GM18511 (cell line): ENCODE results near the gene TMIGD1.

Experiments
- ATAC-seq: cut with Tn5 transposase; IDR thresholded peaks from one replicate; pipeline ENCODE4 v1.9.1; 2021; ENCODE audit warnings: mild to moderate bottlenecking, moderate library complexity; ENCODE audit not compliant: unreplicated experiment

The TMIGD1 gene, protein sequence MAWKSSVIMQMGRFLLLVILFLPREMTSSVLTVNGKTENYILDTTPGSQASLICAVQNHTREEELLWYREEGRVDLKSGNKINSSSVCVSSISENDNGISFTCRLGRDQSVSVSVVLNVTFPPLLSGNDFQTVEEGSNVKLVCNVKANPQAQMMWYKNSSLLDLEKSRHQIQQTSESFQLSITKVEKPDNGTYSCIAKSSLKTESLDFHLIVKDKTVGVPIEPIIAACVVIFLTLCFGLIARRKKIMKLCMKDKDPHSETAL

DNA sequence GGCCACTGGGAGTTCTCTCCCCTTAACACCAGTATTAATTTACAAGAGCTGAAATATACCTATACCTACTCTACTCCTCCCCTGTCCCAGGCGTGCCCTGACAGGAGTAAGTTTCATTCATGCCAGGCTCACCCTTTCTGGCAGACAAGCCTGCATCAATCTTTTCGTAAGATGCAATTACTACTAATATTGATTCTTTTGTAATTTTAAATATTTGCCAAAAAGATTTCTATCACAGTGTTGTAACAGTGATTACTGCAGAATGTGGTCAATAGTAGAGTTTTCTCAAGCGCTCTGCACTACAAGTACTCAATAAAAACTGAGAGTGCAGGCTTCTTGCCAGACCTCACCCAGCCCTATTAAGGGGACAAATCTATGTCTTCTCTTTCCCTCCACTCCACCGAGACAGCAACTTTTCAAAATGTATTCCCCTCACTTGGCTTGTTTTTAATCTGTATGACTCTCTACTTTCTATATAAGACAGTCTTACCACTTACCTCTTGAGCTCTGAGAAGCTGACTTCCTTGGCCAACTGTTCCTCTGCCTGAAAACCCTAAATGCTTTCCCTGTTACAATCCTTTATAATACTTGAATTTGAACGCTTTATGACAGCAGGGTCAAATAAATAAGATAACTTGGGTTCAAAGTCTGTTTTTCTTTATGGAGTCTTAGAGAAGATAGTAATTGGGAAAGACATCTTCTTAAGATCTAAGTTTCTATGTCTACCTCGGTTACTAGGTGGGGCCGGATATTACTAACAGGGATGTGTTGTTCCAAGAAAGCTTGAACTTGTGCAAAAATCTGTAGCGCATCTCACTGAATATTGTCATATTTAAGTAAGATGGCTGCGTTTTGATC, at the start of gene TMIGD1:
TMIGD1 (minus strand) TSS at position 555 of the 858 bp plus-strand sequence. CDS start 1,924 bp downstream, outside the sequence.
- ATAC-seq = no peak

DNA sequence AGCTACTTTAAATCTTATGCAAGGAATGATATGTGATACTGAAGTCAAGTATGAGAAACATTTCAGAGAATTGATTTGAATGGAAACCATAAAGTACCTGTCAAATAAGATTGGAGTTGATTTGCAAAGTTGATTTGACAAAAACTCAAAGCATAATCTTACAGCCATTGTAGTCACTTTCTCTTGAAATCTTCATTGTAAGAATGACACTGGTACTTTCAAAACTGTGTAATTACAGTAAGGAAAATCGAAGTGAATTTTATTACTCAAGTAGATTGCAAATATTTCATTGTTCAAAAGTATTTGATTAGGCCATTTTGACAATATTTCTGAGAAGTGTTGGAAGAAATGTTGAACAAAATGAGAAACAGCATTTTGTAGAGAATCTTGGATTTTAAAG, 48.5 kb upstream of the TMIGD1 start:
- no peak for ATAC-seq

DNA sequence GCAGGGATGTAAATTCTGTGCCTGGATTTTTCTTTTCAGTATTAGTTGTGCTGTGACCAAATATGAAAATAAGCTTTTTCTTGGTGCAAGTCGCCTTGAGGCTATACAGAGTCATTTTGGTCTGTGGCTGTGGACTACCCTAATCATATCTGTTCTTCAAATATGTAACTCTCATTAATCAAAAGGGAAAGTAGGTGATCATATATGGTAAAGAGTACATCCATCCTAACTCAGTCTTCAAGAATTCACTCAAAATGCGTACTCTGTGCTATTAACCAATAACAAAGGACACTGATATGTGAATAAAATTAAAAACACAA, 47.4 kb upstream of the TMIGD1 start:
- no peak for ATAC-seq

DNA sequence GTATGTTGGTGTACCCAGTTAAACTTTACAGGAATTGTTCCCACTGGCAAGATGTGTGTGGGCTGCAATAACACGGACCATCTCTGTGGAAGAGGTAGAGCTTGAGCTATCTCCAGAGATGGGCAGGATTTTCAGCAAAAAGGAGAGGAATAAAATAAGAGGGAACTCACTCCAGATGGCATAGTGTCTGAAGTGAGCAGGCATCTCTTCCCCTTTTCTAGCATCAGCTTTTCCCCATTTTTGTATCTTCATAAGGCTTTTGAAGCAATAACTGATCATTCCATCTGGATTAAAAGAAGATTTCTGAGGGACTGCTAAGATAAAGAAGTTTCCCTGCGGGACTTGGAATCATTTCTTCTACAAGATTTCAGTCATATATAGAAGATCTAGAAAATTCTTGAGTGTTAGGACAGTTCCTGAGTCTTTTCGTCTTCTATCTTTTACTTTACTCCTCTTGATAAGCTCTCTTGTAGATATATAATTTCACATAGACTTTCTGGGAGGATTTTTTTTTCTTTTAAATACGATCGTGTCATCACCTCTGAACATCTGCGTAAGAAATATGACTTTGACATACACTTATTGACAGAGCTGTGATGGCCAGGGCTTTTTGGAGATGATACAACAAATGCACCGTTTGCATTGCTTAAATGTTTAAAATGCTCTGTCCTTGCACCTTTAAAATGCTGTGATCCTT, 46.9 kb upstream of the TMIGD1 start:
- no peak for ATAC-seq

DNA sequence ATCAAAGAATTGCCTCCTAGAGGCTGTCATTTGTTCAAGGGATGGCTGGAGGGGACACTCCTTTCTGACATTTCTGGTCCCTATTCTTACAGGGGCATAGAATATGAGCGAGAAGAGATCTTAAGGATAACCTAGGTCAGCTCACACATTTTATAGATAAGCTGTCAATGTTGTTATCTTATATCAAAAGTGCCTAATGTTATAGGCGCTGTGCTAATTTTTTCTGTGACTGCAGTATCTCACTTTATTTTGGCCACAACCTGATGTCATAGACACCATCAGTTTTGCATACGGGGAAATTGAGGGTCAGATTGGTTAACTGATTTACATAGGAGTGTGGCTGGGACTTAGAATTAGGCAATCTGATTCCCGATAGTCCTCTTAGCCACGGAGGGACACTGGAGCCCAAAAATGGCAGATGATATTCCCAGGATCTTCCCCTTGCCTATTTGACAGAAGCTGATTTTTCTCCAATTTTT, 46.1 kb upstream of the TMIGD1 start:
- ATAC-seq = no peak

DNA sequence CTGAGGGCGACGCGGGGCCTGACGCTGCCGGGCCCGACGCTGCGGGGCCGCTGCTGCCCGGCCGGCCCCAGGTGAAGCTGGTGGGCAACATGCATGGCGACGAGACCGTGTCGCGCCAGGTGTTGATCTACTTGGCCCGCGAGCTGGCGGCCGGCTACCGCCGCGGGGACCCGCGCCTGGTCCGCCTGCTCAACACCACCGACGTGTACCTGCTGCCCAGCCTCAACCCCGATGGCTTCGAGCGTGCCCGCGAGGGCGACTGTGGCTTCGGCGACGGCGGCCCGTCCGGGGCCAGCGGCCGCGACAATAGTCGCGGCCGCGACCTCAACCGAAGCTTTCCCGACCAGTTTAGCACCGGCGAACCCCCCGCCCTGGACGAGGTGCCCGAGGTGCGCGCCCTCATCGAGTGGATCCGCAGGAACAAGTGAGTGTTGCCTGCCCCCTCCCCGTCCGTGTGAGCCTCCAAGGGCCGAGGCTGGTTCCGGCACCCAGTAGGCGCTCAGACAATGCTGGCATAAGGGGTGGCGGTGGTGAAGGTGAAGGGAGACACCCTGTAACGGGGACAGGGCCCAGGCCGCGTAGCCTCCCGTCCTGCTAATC, 45.5 kb upstream of the TMIGD1 start:
- ATAC-seq = peak; percentile 10

DNA sequence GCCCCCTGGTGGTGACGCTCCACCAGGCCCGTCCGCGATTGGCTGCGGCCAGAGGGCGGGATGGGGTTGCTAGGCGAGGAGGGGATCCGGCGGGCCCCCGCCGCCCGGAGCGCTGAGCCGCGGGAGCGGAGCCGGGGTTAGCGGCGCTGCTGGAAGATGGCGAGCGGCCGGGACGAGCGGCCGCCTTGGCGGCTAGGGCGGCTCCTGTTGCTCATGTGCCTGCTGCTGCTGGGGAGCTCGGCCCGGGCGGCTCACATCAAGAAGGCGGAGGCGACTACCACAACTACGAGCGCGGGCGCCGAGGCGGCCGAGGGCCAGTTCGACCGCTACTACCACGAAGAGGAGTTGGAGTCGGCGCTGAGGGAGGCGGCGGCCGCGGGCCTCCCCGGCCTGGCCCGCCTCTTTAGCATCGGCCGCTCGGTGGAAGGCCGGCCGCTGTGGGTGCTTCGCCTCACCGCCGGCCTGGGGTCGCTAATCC, 45.0 kb upstream of the TMIGD1 start, which contains the start of gene CPD:
CPD (plus strand) TSS at position 103 of the 478 bp plus-strand sequence; CDS start at position 157, 54 bp downstream.
- peak; percentile 92 for ATAC-seq

DNA sequence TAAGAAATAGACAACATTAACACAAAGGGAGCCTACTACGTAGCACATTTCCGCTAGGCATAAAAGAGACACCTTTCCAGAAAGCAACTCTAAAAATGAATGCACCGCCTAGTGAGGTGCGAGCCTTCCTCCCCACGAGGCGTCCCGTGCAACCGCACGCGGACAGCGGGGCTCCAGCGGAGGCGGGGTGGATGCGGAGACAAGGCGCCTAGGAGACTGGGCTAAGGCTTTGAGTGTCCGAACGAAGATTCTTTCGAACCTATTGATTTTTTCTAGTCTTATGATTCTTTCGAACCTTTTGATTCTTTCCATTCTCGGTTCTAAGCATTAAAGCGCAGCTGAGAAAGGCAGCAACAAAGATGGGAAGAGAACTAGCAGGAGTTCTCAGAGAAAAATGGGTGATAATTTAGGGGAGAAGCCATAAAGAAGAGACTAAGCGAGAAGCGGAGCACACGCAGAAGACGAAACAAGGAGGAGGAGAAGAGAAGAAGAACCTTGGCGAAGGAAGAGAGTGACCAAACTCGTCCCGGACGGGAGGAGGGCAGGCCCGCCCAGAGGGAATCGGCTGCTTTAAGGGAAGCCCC, 44.5 kb upstream of the TMIGD1 start:
- ATAC-seq = no peak

DNA sequence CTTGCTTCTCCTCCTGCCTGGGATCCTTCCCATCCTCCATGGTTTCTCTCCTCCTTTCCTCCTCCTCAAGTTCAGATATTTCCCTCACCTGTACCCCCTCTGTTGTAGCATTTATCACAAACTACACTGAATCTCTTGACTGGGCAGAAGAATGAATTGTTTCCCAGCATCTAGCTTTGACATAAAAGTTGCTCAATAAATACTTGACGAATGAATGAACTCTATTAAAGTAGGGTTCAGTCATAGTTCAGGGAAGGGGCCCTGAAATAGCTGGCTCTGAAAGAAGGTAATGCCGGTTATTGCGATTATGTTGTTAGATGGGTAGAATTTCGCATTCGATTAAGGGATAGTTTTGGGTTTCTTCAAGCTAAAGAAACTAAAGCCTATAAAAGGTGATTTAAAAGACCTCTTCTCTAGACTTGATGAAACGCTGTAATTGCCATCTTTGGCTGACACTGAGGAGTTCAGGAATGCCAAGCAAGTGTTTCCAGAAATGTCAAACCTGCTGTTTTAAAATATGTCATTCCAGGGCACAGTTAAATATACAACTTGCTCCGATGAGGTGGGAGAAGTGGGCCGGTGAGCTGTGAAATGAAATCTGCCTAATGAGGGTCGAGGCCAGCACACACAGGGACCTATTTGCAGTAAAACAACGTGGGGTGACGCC, 43.9 kb upstream of the TMIGD1 start:
- no peak for ATAC-seq

DNA sequence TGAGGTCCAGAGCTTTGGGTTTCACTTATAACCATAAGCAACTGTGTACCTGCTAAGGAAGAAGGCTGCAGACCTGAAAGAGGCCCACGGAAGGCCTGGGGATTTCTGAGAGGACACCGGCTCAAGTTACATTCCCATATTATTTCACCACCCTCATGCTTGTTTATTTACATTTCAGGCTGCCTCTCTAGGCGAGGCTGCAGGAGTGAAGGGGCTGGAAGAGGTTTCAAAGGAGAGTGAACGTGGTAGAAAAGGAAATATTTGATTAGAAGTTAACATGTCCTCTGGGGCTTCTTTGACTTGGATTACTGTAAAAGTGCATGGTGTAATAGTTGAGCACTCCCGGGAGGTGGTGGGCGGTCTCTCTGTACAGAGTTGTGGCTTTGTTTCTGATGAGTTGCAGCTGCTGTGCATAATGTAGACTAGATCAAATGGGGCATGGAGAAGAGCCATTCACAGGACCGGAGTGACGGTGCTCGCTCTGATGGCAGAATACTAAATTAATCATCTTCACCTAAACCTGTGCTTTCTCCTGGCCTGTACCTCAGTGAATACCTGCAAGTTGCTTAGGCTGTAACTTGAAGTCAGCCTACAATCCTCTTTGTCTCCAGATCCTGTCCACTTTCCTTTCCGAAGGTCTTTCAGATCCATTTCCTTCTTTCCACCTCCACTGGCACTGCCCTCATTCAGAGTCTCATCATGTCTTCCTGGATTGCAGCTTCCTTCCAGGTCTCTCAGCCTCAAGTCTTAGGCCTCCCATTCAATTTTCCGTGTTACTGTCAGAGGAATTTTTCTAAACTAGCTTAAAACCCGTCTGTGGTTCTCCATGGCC, 43.0 kb upstream of the TMIGD1 start:
- no peak for ATAC-seq

DNA sequence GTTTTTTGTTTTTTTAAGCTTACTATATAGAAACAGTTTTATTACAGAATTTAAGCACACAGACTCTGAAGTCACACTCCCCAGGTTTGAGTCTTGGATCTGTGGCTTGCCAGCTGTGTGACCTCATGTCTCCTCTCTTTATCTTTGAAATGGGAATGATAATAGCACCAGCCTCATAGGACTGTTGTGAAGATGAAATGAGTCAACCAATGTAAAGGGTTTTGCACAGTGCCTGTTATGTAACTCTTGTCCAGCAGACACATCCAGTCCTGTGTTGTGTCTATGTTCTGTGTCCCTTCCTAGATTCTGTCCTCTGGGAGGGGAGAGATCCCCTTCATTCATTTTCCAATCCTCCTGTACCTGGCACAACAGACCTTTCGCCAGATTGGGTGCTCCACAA, 41.8 kb upstream of the TMIGD1 start:
- ATAC-seq = no peak

DNA sequence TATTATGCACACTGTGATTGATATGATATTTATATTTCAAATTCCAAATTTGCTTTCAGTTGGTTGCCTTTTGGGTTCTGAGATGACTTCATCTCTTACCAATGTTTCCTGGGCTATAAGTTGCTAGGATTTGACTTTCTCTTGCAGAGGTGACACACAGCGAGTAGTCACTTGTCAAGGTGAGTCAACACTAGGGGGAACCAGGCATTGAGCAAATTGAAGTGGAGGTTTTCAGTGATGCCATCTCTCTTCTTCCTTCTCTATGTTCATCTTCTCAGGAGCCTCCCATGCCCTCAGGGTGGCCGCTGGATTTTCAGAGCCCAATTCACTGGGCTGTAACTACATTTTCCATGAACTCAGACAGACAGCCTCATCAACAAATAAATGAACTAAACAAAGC, 38.9 kb upstream of the TMIGD1 start:
- no peak for ATAC-seq

DNA sequence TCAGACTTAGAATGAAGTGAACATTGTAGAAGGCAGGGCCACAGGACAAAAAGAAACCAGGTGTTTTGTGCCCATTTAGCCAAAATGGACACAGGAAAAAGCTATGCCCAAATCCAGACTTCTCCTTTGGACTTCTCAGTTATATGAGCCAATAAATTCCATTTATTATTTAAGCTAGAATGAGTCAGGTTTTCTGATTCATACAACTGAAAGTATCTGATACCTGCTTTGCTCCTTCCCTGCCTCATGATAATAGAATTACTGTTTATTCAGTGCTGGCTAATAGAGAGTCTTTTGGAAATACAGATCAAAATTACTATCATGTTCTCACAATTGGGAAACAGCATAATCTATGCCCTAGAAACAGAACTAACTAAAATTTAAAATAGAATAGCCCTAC, 36.1 kb upstream of the TMIGD1 start:
- ATAC-seq = no peak

DNA sequence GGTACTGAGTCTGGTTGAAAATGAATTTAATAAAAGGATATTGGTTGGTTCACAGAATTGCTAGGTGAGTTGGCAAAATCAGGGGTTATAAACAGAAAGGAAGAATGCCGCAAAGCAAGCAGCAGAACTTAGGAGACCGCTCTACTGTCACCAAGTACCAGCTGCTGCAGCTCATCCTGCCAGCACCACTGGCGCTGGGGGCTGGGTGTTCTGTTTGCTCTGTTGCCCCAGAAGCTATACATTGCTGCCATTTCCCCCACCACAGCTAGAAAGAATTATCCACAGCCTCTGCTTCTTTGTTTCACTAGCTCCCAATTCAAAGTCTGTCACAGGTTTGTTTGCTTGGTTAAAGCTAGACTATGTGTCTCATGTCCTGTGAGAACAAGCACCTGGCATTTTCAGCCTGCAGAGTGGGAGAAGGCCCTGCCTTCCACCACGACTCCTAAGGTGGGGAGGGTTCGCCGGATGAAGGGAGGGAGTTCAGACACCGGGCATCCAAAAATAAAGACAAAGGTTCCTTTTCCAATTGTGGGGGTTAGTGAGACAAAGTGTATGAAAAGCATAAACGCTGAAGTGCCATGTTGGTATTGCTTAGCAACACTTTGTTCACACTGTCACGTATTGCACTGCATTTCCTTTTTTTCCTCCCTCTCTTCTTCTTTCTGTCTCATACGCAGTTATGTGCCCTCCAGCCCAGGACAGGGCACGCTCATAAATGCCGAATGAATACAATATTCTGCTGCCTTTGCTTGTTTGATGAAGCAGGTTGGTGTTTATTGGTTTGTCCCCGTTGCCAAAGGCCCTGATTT, 35.3 kb upstream of the TMIGD1 start:
- no peak for ATAC-seq

DNA sequence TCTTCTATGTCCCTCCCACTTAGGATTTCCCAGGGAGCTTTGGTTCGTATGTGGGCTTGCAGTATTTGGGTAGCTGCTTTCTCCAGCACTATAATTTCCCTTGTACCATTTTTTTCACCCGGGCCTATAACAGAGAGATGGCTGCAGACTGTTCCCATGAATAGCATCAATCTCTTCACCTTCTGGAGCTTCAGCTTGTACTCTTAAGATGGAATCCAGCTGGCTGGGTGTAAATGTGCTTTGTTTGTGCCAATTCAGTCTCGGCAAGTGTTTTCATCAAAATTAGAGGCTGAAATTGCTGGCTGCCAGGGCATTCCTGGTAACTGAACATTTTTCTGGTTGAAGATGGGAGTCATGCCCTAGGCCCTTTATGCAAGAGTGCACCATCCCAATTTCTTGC, 32.7 kb upstream of the TMIGD1 start:
- ATAC-seq = no peak

DNA sequence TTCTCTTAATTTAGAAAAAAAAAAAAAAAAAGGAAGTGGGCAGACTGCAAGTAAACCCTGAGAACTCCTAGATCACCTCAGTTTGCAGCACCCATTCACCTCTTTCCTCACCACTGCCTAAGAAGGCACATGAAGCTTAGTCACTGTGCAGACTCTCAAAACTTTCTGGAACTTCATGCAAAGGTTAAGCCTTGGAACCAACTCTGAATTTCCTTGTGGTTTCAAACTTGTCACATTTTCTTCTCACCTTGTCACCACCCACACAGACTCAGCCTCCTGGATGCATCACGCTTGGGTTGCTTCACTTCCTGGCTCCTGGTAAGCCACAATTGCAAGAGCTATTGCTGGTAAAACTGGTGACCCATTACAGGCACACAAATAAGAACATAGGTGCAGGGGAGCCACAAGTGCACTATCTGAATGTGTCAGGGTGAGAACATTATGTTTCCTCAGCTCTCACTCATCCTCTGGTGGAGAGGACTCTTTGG, 29.9 kb upstream of the TMIGD1 start:
- peak; percentile 90 for ATAC-seq

DNA sequence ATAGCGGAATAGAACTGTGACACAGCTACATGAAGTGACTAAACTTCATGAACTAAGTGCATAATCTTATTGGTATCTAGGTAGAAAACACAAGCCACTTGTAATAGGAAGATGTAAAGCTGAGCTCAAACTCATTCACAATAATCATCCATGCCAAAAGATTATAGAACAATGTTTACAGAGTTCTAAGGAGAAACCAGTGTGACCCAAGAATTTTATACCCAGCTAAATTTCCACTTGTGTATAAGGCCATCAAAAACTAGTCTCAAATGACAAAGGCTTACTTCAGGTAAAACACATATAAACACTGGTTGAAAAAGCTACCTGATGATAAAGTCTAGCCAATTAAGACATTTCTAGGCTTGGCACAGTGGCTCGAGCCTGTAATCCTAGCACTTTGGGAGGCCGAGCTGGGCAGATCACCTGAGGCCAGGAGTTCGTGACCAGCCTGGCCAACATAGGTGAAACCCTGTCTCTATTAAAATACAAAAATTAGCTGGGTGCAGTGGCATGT, 28.0 kb upstream of the TMIGD1 start:
- no peak for ATAC-seq
